ENCODE results near the gene EFNA2. TPM values are rescaled to one million over a fixed set of nuclear protein-coding genes. Genes with fewer than 3 reads are reported as not detected.
"Not testable (repeated sequence)": the region's sequence is repeated elsewhere in the genome, so short reads cannot be mapped to it uniquely, and the experiment has no call there.

Gene EFNA2
- total RNA-seq, 1 donor from 2014 or later, result 15.0 TPM

GRCh38 chr19:1322198-1322981 lies 36.7 kb downstream of the EFNA2 start:
- Mint-ChIP-seq H3K27me3 (ENCODE audit: low read depth) (peaks cover 11% of the 10 kb centered on the region), H3K4me1 (no peaks in the 10 kb centered on the region), H3K4me3 (no peak overlapping the region), H3K9me3 (no peaks in the 10 kb centered on the region), H3K36me3 (no peaks in the 10 kb centered on the region), H3K27ac (no peak overlapping the region)
- TF ChIP-seq, protein P1, sequence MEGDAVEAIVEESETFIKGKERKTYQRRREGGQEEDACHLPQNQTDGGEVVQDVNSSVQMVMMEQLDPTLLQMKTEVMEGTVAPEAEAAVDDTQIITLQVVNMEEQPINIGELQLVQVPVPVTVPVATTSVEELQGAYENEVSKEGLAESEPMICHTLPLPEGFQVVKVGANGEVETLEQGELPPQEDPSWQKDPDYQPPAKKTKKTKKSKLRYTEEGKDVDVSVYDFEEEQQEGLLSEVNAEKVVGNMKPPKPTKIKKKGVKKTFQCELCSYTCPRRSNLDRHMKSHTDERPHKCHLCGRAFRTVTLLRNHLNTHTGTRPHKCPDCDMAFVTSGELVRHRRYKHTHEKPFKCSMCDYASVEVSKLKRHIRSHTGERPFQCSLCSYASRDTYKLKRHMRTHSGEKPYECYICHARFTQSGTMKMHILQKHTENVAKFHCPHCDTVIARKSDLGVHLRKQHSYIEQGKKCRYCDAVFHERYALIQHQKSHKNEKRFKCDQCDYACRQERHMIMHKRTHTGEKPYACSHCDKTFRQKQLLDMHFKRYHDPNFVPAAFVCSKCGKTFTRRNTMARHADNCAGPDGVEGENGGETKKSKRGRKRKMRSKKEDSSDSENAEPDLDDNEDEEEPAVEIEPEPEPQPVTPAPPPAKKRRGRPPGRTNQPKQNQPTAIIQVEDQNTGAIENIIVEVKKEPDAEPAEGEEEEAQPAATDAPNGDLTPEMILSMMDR (IDR thresholded peaks at IDR 0.05; ENCODE audit: unreplicated experiment), result no peak
- no peak for DNase-seq (ENCODE audit: low spot score in 2 of 2, unreplicated experiment in 2 of 2)

- Mint-ChIP-seq H3K27ac (no peak overlapping the region), H3K4me1 (no peaks in the 10 kb centered on the region), H3K27me3 (ENCODE audit: low read depth) (peaks cover 3% of the 10 kb centered on the region), H3K36me3 (no peaks in the 10 kb centered on the region), H3K9me3 (no peaks in the 10 kb centered on the region), H3K4me3 (no peak overlapping the region)
- no peak for DNase-seq (ENCODE audit: low spot score in 2 of 2, unreplicated experiment in 2 of 2)
- TF ChIP-seq, protein P1 (IDR thresholded peaks at IDR 0.05; ENCODE audit: unreplicated experiment), result no peak
These were observed 38.7 kb downstream of the EFNA2 start for GRCh38 chr19:1324249-1324805.

DNA sequence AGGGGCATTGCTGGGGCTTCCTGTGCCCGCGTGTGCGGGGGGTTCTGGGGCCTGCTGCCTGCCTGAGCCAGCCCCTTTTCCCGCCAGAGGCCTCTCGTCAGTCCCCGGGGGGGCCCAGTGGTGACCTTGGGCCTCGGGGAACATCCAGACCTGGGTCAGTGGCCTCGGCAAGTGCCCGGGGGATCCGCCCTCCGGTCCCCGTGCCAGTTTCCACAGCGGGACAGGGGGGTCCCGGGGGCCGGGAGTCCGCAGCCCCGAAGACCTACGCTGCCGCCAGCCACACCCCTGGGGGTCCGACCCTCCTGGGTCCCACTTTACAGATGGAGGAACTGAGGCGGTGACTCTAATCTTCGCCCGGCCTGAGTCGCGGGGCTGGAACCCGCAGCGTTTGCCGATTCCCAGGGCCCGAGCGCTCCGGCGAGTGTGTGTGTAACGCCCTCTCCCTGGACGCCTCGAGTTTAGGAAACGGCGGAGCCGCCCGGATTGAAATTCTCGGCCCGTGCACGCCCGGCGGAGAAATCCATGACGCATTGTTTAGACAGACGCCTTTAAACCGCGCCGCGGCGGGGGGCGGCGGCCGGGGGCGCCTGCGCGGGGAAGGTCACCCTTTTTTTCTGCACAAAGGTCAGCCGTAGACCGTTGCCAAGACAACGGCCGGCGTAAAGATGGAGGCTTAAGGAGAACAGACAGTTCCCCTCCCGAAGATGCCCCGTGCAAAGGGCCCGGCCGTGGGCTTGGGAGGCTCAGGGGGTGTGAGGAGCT lies 39.3 kb downstream of the EFNA2 start:
- Mint-ChIP-seq H3K36me3 (no peaks in the 10 kb centered on the region), H3K4me1 (no peaks in the 10 kb centered on the region), H3K9me3 (no peaks in the 10 kb centered on the region), H3K4me3 (no peak overlapping the region), H3K27ac (no peak overlapping the region), H3K27me3 (ENCODE audit: low read depth) (peaks cover 3% of the 10 kb centered on the region)
- no peak for DNase-seq (ENCODE audit: low spot score in 2 of 2, unreplicated experiment in 2 of 2)
- TF ChIP-seq, protein P1 (IDR thresholded peaks at IDR 0.05; ENCODE audit: unreplicated experiment), result no peak

- H3K36me3 Mint-ChIP-seq, result no peaks in the 10 kb centered on the region
These were observed 40.1 kb downstream of the EFNA2 start for GRCh38 chr19:1325568-1326294.

GRCh38 chr19:1327125-1327524 lies 41.5 kb downstream of the EFNA2 start:
- H3K27ac Mint-ChIP-seq, result no peak overlapping the region
- H3K27me3 Mint-ChIP-seq (ENCODE audit: low read depth), result peaks cover 3% of the 10 kb centered on the region
- H3K36me3 Mint-ChIP-seq, result no peaks in the 10 kb centered on the region
- no peak for DNase-seq (ENCODE audit: low spot score in 2 of 2, unreplicated experiment in 2 of 2)
- no peaks in the 10 kb centered on the region for H3K4me1 Mint-ChIP-seq
- no peak overlapping the region for H3K4me3 Mint-ChIP-seq
- TF ChIP-seq, protein P1 (IDR thresholded peaks at IDR 0.05; ENCODE audit: unreplicated experiment), result no peak
- H3K9me3 Mint-ChIP-seq, result no peaks in the 10 kb centered on the region

More at GRCh38 chr19:1325568-1326294, 40.1 kb downstream of the EFNA2 start:
- Mint-ChIP-seq H3K4me3 (no peak overlapping the region), H3K4me1 (no peaks in the 10 kb centered on the region), H3K27me3 (ENCODE audit: low read depth) (peaks cover 3% of the 10 kb centered on the region), H3K9me3 (no peaks in the 10 kb centered on the region), H3K27ac (no peak overlapping the region)
- TF ChIP-seq, protein P1 (IDR thresholded peaks at IDR 0.05; ENCODE audit: unreplicated experiment), result no peak
- DNase-seq (ENCODE audit: low spot score in 2 of 2, unreplicated experiment in 2 of 2), result no peak

DNA sequence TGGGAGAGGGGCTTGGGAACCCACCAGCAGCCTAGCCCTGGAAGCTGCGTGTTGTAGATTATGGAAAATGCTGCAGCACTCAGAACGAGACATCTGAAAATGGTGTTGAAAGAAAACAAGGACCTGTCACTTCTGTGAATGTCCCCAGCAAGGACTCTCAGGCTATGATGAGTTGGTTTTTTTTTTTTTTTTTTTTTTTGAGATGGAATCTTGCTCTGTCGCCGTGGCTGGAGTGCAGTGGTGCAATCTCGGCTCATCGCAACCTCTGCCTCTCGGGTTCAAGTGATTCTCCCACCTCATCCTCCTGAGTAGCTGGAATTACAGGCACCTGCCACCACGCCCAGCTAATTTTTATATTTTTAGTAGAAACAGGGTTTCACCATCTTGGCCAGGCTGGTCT lies 46.5 kb downstream of the EFNA2 start:
- H3K36me3 Mint-ChIP-seq, H3K9me3 Mint-ChIP-seq: not testable (repeated sequence)

More for the DNA sequence above, 46.5 kb downstream of the EFNA2 start:
- not testable (repeated sequence) for H3K4me1 Mint-ChIP-seq; DNase-seq (ENCODE audit: low spot score in 2 of 2, unreplicated experiment in 2 of 2); H3K4me3 Mint-ChIP-seq; H3K27me3 Mint-ChIP-seq (ENCODE audit: low read depth); H3K27ac Mint-ChIP-seq

Data from mesothelial cell of epicardium (in vitro differentiated cells).